Body of pancreas (tissue), 4 donors: ENCODE measurements around the gene PYGM. TPM values are rescaled to one million over a fixed set of nuclear protein-coding genes. Genes with fewer than 3 reads are reported as not detected.
A peak's percentile ranks its signal among the peaks of the same experiment; 100 is the strongest.

Experiments used
- ATAC-seq: fragments of 150-250 bp; one replicate; pipeline ENCODE4 v1.9.1; 2016
- DNase-seq, 4 donors: peaks; one replicate each; pipeline ENCODE4 v3.0.0-alpha.2; 2019
- H3K27ac ChIP-seq, 4 donors: fragments of 200-600 bp; sonication (generic); 1 replicate in 3 of 4; 2 replicates in 1 of 4; pipeline versions ENCODE4 v1.5.1 to v1.6.1; 2016 to 2019; ENCODE audit warnings: mild to moderate bottlenecking in 1 of 4, mixed read lengths in 1 of 4, moderate library complexity in 1 of 4
- H3K27me3 ChIP-seq, 2 donors: fragments of 200-600 bp; sonication (generic); one replicate each; pipeline ENCODE4 v1.6.0; 2016; ENCODE audit warnings: mild to moderate bottlenecking in 1 of 2
- H3K36me3 ChIP-seq, 2 donors: fragments of 200-600 bp; sonication (generic); replicated peaks in 1 of 2; 2 replicates each; pipeline ENCODE4 v1.5.1; 2016; ENCODE audit warnings: low read depth in 2 of 2; ENCODE audit not compliant: insufficient read depth in 1 of 2
- H3K4me1 ChIP-seq: fragments of 200-600 bp; sonication (generic); one replicate; pipeline ENCODE4 v1.6.0; 2016
- H3K4me3 ChIP-seq, 2 donors: fragments of 200-600 bp; sonication (generic); 1 replicate in 1 of 2; 2 replicates in 1 of 2; pipeline ENCODE4 v1.5.1; 2016 to 2019
- H3K9me3 ChIP-seq, 3 donors: fragments of 200-600 bp; sonication (generic); 1 replicate in 2 of 3; 2 replicates in 1 of 3; pipeline ENCODE4 v1.5.1; 2016
- POLR2A ChIP-seq, 3 donors: fragments of 450-650 bp; IDR thresholded peaks; one replicate each; pipeline ENCODE4 v1.6.1; 2016; ENCODE audit warnings: antibody characterized with exemption in 3 of 3, mild to moderate bottlenecking in 2 of 3
- WGBS, 2 donors: methylation state at CpG; one replicate each; pipeline ENCODE4 v1.1.5; 2017; 5-methylcytosine and 5-hydroxymethylcytosine counted together
- intact Hi-C: fragments of 100-400 bp; cut with DNase I; formaldehyde crosslinking; loops from one replicate; pipeline ENCODE4 v1.15.1; 2023
- total RNA-seq, 2 donors: library from RNA; depleted of rRNA; stranded (reverse); fragments of >200 nt; gene quantifications; one replicate each; pipeline ENCODE4 v1.1.0, GENCODE V29; 2016
- TF ChIP-seq, protein P1 (sequence below), 7 experiments: fragments of 450-650 bp in 4 of 7; fragments of 200-600 bp in 3 of 7; sonication (generic) in 3 of 7; IDR thresholded peaks; one replicate each; pipeline ENCODE4 v1.5.1; 2016 to 2019; ENCODE audit warnings: antibody characterized with exemption in 7 of 7

PYGM gene
- total RNA-seq, 2 donors from 2014 or later, result 0.78 to 4.3 TPM

DNA sequence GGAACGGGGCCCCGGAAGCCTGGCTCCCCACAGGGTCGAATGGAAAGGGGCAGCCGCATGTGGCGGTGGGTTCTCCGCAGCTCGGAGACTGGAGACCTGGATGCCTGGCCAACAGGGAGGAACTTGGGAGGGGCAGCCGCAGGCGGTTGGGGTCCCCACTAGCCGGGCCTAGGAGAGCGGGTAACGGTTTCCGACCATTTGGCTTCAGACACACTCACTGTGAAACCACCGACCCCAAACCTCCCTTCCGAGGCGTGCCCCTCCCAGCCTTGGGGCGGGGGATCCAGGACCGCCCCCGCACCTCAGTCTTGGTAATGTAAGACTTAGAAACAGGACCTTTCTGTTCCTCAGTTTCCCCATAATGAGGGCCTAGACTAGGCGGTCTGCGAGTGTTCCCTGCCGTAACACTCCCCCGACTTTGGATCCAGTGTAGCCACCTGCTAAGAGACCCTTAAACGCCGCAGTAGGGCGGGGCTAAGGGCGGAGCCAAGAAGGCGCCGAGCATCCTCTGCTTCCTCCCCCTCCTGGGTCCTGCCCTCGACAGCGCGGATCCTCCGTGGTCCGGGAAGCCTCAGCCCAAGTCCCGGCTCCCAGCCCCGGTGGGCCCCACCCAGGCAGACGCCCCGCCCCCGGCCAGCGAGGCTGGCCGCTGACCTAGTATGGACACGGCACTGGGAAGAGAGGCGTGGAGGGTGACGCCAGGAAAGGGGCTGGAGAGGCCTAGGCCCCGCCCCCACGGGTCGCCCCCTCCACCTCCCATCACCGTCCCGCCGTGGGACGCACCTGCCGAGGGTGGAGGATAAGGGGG, 14.0 kb downstream of the PYGM start:
- peak in 3 of 4 donors; percentile 53 to 71 (median 60) for DNase-seq
- Histone ChIP-seq H3K27me3 (peaks cover 0 to 45% of the 10 kb centered on the region in 2 donors), H3K4me1 (peaks cover 38% of the 10 kb centered on the region), H3K27ac (peak overlapping the region in 3 of 4 donors; percentile 25 to 63 (median 40)), H3K4me3 (no peak overlapping the region), H3K36me3 (no peaks in the 10 kb centered on the region), H3K9me3 (no peaks in the 10 kb centered on the region)
- TF ChIP-seq POLR2A (IDR thresholded peaks at IDR 0.05), result peak in 1 of 3 donors; percentile 17
- TF ChIP-seq, protein P1, sequence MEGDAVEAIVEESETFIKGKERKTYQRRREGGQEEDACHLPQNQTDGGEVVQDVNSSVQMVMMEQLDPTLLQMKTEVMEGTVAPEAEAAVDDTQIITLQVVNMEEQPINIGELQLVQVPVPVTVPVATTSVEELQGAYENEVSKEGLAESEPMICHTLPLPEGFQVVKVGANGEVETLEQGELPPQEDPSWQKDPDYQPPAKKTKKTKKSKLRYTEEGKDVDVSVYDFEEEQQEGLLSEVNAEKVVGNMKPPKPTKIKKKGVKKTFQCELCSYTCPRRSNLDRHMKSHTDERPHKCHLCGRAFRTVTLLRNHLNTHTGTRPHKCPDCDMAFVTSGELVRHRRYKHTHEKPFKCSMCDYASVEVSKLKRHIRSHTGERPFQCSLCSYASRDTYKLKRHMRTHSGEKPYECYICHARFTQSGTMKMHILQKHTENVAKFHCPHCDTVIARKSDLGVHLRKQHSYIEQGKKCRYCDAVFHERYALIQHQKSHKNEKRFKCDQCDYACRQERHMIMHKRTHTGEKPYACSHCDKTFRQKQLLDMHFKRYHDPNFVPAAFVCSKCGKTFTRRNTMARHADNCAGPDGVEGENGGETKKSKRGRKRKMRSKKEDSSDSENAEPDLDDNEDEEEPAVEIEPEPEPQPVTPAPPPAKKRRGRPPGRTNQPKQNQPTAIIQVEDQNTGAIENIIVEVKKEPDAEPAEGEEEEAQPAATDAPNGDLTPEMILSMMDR (IDR thresholded peaks at IDR 0.05), result no peak
- ATAC-seq, result peak; percentile 15
- 3 to 6% methylated on average over 37 to 52 of the region's 52 CpGs for WGBS, 2 donors
- intact Hi-C loops, result no loop called here

- Histone ChIP-seq H3K4me1 (peaks cover 38% of the 10 kb centered on the region), H3K9me3 (no peaks in the 10 kb centered on the region), H3K27me3 (peaks cover 0 to 45% of the 10 kb centered on the region in 2 donors), H3K4me3 (no peak overlapping the region), H3K27ac (peak overlapping the region in 3 of 4 donors; percentile 25 to 63 (median 40)), H3K36me3 (no peaks in the 10 kb centered on the region)
- ATAC-seq (no peak), DNase-seq (peak in 3 of 4 donors; percentile 53 to 75 (median 54))
- WGBS, 2 donors, result 1% methylated on average over 17 to 20 of the region's 20 CpGs
- TF ChIP-seq POLR2A (IDR thresholded peaks at IDR 0.05), result peak in 1 of 3 donors; percentile 22
- TF ChIP-seq, protein P1 (IDR thresholded peaks at IDR 0.05), result no peak
- intact Hi-C loops, result no loop called here
These were observed 14.6 kb downstream of the PYGM start for GRCh38 chr11:64745189-64745520.

GRCh38 chr11:64744544-64745188, 15.1 kb downstream of the PYGM start:
- ATAC-seq (no peak), DNase-seq (no peak)
- TF ChIP-seq POLR2A (IDR thresholded peaks at IDR 0.05), result no peak
- TF ChIP-seq, protein P1 (IDR thresholded peaks at IDR 0.05), result no peak
- peaks cover 38% of the 10 kb centered on the region for H3K4me1 ChIP-seq
- H3K4me3 ChIP-seq, result no peak overlapping the region
- H3K27me3 ChIP-seq, result peaks cover 0 to 45% of the 10 kb centered on the region in 2 donors
- no peaks in the 10 kb centered on the region for H3K36me3 ChIP-seq
- intact Hi-C loops, result no loop called here
- no peaks in the 10 kb centered on the region for H3K9me3 ChIP-seq
- peak overlapping the region in 3 of 4 donors; percentile 14 to 63 (median 60) for H3K27ac ChIP-seq
- 3% methylated on average over 22 of the region's 89 CpGs; no CpG with 5 or more reads in 1 of the 2 donors for WGBS, 2 donors

GRCh38 chr11:64743591-64744543, 15.9 kb downstream of the PYGM start, which contains the start of gene RASGRP2:
TSS of gene RASGRP2 (minus strand) at chr11:64744142. CDS start at chr11:64742866, 1,276 bp downstream.
- intact Hi-C loops, result no loop called here
- WGBS, 2 donors, result 2 to 8% methylated on average over 2 to 57 of the region's 57 CpGs
- H3K27me3 ChIP-seq, result peaks cover 0 to 45% of the 10 kb centered on the region in 2 donors
- H3K4me3 ChIP-seq, result no peak within 1 kb of the TSS
- TF ChIP-seq, protein P1 (IDR thresholded peaks at IDR 0.05), result peak in 6 of 7 experiments; percentile 30 to 51 (median 46)
- TF ChIP-seq POLR2A (IDR thresholded peaks at IDR 0.05), result no peak
- ATAC-seq (peak; percentile 48), DNase-seq (peak; percentile 57 to 70 (median 65))
- no peaks in the 10 kb centered on the region for H3K9me3 ChIP-seq
- H3K36me3 ChIP-seq, result no peaks in the 10 kb centered on the region
- peak within 1 kb of the TSS; percentile 6 to 63 (median 37) for H3K27ac ChIP-seq
- peaks cover 38% of the 10 kb centered on the region for H3K4me1 ChIP-seq
